Astrocyte (in vitro differentiated cells and primary cell): ENCODE results near the gene RABGAP1L.

ENCODE experiments used
- EZH2 ChIP-seq: IDR thresholded peaks from 2 replicates; pipeline ENCODE4 v1.6.1; 2012; ENCODE audit warnings: mild to moderate bottlenecking, low read length, inconsistent platforms; ENCODE audit not compliant: insufficient read depth
- TF ChIP-seq, protein P1 (sequence below): IDR thresholded peaks from 2 replicates; pipeline ENCODE4 v1.5.1; 2011; ENCODE audit warnings: low read depth, mild to moderate bottlenecking, inconsistent platforms, low read length, moderate library complexity; ENCODE audit not compliant: insufficient read depth

GRCh38 chr1:175042650-175043049, 883.3 kb downstream of the RABGAP1L start:
- TF ChIP-seq, protein P1, sequence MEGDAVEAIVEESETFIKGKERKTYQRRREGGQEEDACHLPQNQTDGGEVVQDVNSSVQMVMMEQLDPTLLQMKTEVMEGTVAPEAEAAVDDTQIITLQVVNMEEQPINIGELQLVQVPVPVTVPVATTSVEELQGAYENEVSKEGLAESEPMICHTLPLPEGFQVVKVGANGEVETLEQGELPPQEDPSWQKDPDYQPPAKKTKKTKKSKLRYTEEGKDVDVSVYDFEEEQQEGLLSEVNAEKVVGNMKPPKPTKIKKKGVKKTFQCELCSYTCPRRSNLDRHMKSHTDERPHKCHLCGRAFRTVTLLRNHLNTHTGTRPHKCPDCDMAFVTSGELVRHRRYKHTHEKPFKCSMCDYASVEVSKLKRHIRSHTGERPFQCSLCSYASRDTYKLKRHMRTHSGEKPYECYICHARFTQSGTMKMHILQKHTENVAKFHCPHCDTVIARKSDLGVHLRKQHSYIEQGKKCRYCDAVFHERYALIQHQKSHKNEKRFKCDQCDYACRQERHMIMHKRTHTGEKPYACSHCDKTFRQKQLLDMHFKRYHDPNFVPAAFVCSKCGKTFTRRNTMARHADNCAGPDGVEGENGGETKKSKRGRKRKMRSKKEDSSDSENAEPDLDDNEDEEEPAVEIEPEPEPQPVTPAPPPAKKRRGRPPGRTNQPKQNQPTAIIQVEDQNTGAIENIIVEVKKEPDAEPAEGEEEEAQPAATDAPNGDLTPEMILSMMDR: no peak
- no peak for TF ChIP-seq EZH2
